T-cell (primary cell): ENCODE data around the gene SORBS1. TPM values are rescaled to one million over a fixed set of nuclear protein-coding genes. Genes with fewer than 3 reads are reported as not detected.

ENCODE experiments used
- ATAC-seq, 4 experiments: fragments of 200-7000 bp in 3 of 4; fragments of 150-1000 bp in 1 of 4; cut with Tn5 transposase; replicated peaks in 1 of 4; 1 replicate in 3 of 4; 2 replicates in 1 of 4; pipeline ENCODE4 v1.10.0; 2021; ENCODE audit warnings: moderate library complexity in 3 of 4, mild to moderate bottlenecking in 2 of 4, moderate number of reproducible peaks in 1 of 4
- CTCF ChIA-PET, 2 donors: fragments of 300-600 bp; sonication (Branson Sonifier 250); formaldehyde crosslinking; loops; one replicate each; lab custom pipeline; 2022; ENCODE audit warnings: antibody characterized with exemption in 2 of 2; lab: Charles Lee
- POLR2A ChIA-PET, 2 donors: fragments of 300-600 bp; sonication (Branson Sonifier 250); formaldehyde crosslinking; loops; one replicate each; lab custom pipeline; 2022; ENCODE audit warnings: antibody characterized with exemption in 2 of 2; lab: Charles Lee
- DNase-seq, 35 experiments: peaks; one replicate each; pipeline versions ENCODE4 v3.0.0 to v3.0.0-alpha.2; 2013 to 2023
- H3K27ac ChIP-seq: one replicate; pipeline ENCODE4 v1.5.1; 2013; ENCODE audit warnings: low read length
- H3K27me3 ChIP-seq, 2 experiments: replicated peaks in 1 of 2; 1 replicate in 1 of 2; 2 replicates in 1 of 2; pipeline versions ENCODE4 v1.6.1 to v1.7.0; 2013; ENCODE audit warnings: low read length in 1 of 2, mixed read lengths in 1 of 2; ENCODE audit not compliant: control insufficient read depth in 2 of 2, insufficient read depth in 2 of 2; ENCODE audit errors: extremely low read depth in 1 of 2
- H3K36me3 ChIP-seq, 2 donors: 1 replicate in 1 of 2; 2 replicates in 1 of 2; pipeline versions ENCODE4 v1.6.1 to v1.7.0; 2013; ENCODE audit warnings: low read length in 1 of 2; ENCODE audit not compliant: control insufficient read depth in 2 of 2, insufficient read depth in 1 of 2; ENCODE audit errors: extremely low read depth in 1 of 2
- H3K4me1 ChIP-seq, 2 experiments: 1 replicate in 1 of 2; 2 replicates in 1 of 2; pipeline versions ENCODE4 v1.6.1 to v1.7.0; 2013; ENCODE audit warnings: low read length in 2 of 2, mixed read lengths in 1 of 2; ENCODE audit not compliant: insufficient read depth in 2 of 2, control insufficient read depth in 1 of 2; ENCODE audit errors: extremely low read depth in 1 of 2
- H3K4me3 ChIP-seq, 2 donors: 1 replicate in 1 of 2; 2 replicates in 1 of 2; pipeline versions ENCODE4 v1.5.1 to v1.7.0; 2013; ENCODE audit warnings: mild to moderate bottlenecking in 2 of 2, low read length in 1 of 2, moderate library complexity in 1 of 2; ENCODE audit not compliant: control insufficient read depth in 1 of 2; ENCODE audit errors: extremely low read depth in 1 of 2
- H3K9me3 ChIP-seq: 2 replicates; pipeline ENCODE4 v1.7.0; 2013
- H3K27ac Mint-ChIP-seq, 2 donors: one replicate each; pipeline ENCODE4 v1.8.0; 2020 to 2021; ENCODE audit warnings: mild to moderate bottlenecking in 2 of 2, mixed read lengths in 2 of 2
- H3K27me3 Mint-ChIP-seq, 2 donors: one replicate each; pipeline ENCODE4 v1.8.0; 2021 to 2022; ENCODE audit warnings: mixed read lengths in 2 of 2
- H3K36me3 Mint-ChIP-seq: one replicate; pipeline ENCODE4 v1.8.0; 2021; ENCODE audit warnings: mixed read lengths
- H3K4me1 Mint-ChIP-seq, 3 donors: one replicate each; pipeline ENCODE4 v1.8.0; 2020 to 2022; ENCODE audit warnings: mixed read lengths in 3 of 3, mild to moderate bottlenecking in 1 of 3
- H3K4me3 Mint-ChIP-seq, 3 donors: one replicate each; pipeline ENCODE4 v1.8.0; 2020 to 2022; ENCODE audit warnings: mild to moderate bottlenecking in 3 of 3, mixed read lengths in 3 of 3, moderate library complexity in 3 of 3
- H3K9me3 Mint-ChIP-seq, 3 donors: one replicate each; pipeline ENCODE4 v1.8.0; 2020 to 2022; ENCODE audit warnings: mixed read lengths in 3 of 3
- WGBS: methylation state at CpG from one replicate; pipeline ENCODE4 v1.1.5; 2013; ENCODE audit warnings: missing lambda C conversion rate; ENCODE audit not compliant: insufficient coverage; 5-methylcytosine and 5-hydroxymethylcytosine counted together
- total RNA-seq, 35 experiments: library from RNA in 6 of 35; stranded (reverse) in 6 of 35; fragments of 120-200 nt in 1 of 35; gene quantifications; one replicate each; pipeline versions ENCODE4 v1.2.1 to v1.2.4 and lab custom pipeline; 2013 to 2026

Gene SORBS1
- total RNA-seq, 5 donors from 2014 or later (not counting 1 experiment from before 2014, with no cell fraction given), result 0.98 to 2.4 (median 1.8) TPM

DNA sequence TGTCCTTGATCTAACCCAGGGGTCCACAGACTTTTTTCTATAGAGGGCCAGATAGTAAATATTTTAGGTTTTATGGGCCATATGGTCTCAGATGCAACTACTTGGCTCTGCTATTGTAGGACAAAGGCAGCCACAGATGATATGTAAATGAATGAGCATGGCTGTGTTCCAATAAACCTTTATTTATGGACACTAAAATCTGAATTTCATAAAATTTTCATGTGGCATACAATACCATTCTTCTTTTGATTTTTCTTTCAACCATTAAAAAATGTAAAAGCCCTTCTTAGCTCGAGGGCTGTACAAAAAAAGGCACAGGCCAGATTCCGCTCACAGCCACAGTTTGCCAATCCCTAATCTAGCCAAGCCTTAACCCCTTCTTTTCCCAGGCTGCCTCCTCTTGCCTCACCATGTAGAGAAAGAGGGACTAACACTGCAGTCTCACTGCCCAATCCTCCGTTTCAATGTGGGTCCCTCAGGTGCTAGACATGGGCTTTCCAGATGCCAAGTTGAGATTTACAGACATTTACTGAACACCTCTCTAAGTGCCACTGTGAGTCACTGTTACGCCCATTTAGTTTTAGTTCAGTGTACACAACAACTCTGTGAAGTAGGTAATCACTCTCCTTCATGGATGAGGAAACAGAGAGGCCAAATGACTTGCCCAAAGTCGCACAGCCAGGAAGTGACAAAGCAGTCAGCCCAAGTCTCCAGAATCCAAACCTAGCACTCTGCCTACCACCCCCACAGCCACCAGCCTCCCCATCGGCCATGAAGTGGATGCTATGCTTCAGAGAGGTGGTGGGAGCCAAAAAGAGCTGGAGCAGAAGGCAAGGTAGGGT is 137.8 kb downstream of the SORBS1 start:
- Mint-ChIP-seq H3K27me3 (no peaks in the 10 kb centered on the region), H3K27ac (no peak overlapping the region), H3K4me3 (no peak overlapping the region), H3K4me1 (no peaks in the 10 kb centered on the region), H3K36me3 (no peaks in the 10 kb centered on the region), H3K9me3 (no peaks in the 10 kb centered on the region)
- no peaks in the 10 kb centered on the region for H3K36me3 ChIP-seq
- WGBS, result 60% methylated on average over 1 of the region's 6 CpGs
- ChIA-PET POLR2A (no interaction called here), CTCF (no interaction called here)
- ATAC-seq, result no peak
- DNase-seq, result no peak
- no peak overlapping the region for H3K27ac ChIP-seq
- H3K27me3 ChIP-seq, result no peaks in the 10 kb centered on the region
- no peaks in the 10 kb centered on the region for H3K4me1 ChIP-seq
- H3K4me3 ChIP-seq, result no peak overlapping the region
- no peaks in the 10 kb centered on the region for H3K9me3 ChIP-seq

DNA sequence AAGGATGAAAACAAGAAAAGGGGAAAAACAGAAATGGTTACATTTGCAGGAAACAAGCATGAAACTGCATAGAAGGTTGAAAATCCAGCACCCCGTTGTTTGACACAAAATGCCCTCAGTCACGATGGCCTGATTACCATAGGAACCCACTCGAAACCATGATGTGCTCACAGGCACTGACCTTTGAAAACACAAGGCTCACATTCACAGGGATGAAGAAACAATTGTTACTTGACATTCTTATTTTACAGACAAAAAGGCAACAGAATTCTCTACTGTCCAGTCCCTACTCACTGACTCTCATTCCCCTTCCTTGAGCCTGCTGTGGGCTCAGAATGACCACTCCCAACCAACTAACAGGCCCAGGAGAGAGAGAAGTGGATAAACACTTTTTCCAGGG is 138.9 kb downstream of the SORBS1 start:
- no peaks in the 10 kb centered on the region for H3K36me3 Mint-ChIP-seq
- H3K27ac Mint-ChIP-seq, result no peak overlapping the region
- 50% methylated on average over 1 of the region's 3 CpGs for WGBS
- H3K4me1 ChIP-seq, result no peaks in the 10 kb centered on the region
- no peak overlapping the region for H3K27ac ChIP-seq
- no peak overlapping the region for H3K4me3 Mint-ChIP-seq
- no peaks in the 10 kb centered on the region for H3K36me3 ChIP-seq
- no peaks in the 10 kb centered on the region for H3K4me1 Mint-ChIP-seq
- ATAC-seq (no peak), DNase-seq (no peak)
- no peaks in the 10 kb centered on the region for H3K27me3 ChIP-seq
- ChIA-PET CTCF (no interaction called here), POLR2A (no interaction called here)
- no peak overlapping the region for H3K4me3 ChIP-seq
- H3K9me3 Mint-ChIP-seq, result no peaks in the 10 kb centered on the region
- H3K27me3 Mint-ChIP-seq, result no peaks in the 10 kb centered on the region
- no peaks in the 10 kb centered on the region for H3K9me3 ChIP-seq

- Histone ChIP-seq H3K36me3 (no peaks in the 10 kb centered on the region), H3K9me3 (no peaks in the 10 kb centered on the region), H3K4me1 (no peaks in the 10 kb centered on the region), H3K27me3 (no peaks in the 10 kb centered on the region), H3K4me3 (no peak overlapping the region), H3K27ac (no peak overlapping the region)
- WGBS, result 80% methylated on average over 1 of the region's 3 CpGs
- CTCF ChIA-PET, result no interaction called here
- H3K9me3 Mint-ChIP-seq, result no peaks in the 10 kb centered on the region
- H3K27ac Mint-ChIP-seq, result no peak overlapping the region
- H3K4me1 Mint-ChIP-seq, result no peaks in the 10 kb centered on the region
- no peak for DNase-seq
- no peaks in the 10 kb centered on the region for H3K36me3 Mint-ChIP-seq
- no peak for ATAC-seq
- POLR2A ChIA-PET, result no interaction called here
- no peaks in the 10 kb centered on the region for H3K27me3 Mint-ChIP-seq
- no peak overlapping the region for H3K4me3 Mint-ChIP-seq
Observed at GRCh38 chr10:95421782-95422181, 139.4 kb downstream of the SORBS1 start.

- Mint-ChIP-seq H3K4me1 (no peaks in the 10 kb centered on the region), H3K9me3 (no peaks in the 10 kb centered on the region), H3K27ac (no peak overlapping the region), H3K27me3 (no peaks in the 10 kb centered on the region), H3K36me3 (no peaks in the 10 kb centered on the region), H3K4me3 (no peak overlapping the region)
- ChIA-PET POLR2A (no interaction called here), CTCF (interaction anchor here in 1 of 2 donors (0.6 to 1.7 kb wide), 2 partner anchors 11 to 181 kb away, joined by 3 to 6 read pairs; no protein-coding TSS in a partner anchor)
- H3K27me3 ChIP-seq, result no peaks in the 10 kb centered on the region
- ATAC-seq, result no peak
- no peaks in the 10 kb centered on the region for H3K36me3 ChIP-seq
- no peaks in the 10 kb centered on the region for H3K4me1 ChIP-seq
- H3K4me3 ChIP-seq, result no peak overlapping the region
- no peaks in the 10 kb centered on the region for H3K9me3 ChIP-seq
- 60% methylated on average over 1 of the region's 3 CpGs for WGBS
- DNase-seq, result no peak
- H3K27ac ChIP-seq, result no peak overlapping the region
Observed at GRCh38 chr10:95419399-95419798, 141.8 kb downstream of the SORBS1 start.

DNA sequence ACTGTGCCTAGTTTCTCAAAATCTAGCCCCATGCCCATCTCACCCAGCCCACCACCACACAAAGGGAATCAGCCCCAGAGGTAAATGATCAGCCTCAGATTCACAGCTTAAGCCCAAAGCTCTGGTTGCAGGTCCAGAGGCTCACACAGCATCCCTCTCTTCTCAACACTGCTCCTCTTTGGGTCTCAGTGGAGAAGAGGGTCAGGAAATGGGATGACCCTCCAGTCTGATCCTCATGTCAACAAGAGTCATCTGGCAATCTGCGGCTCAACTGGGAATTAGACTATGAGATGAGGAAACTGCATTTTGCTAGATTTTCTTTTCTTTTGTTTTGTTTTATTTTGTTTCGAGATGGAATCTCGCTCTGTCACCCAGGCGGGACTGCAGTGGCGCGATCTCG is 144.2 kb downstream of the SORBS1 start:
- 100% methylated on average over 1 of the region's 7 CpGs for WGBS
- CTCF ChIA-PET, result interaction anchor here in 1 of 2 donors (0.7 kb wide), 1 partner anchor 19 kb away, joined by 7 read pairs; no protein-coding TSS in a partner anchor
- no peaks in the 10 kb centered on the region for H3K27me3 Mint-ChIP-seq

GRCh38 chr10:95416270-95416669 is 144.9 kb downstream of the SORBS1 start:
- WGBS, result 100% methylated on average over 1 of the region's 4 CpGs
- Histone ChIP-seq H3K4me3 (no peak overlapping the region), H3K36me3 (no peaks in the 10 kb centered on the region), H3K4me1 (no peaks in the 10 kb centered on the region), H3K27me3 (no peaks in the 10 kb centered on the region), H3K27ac (no peak overlapping the region), H3K9me3 (no peaks in the 10 kb centered on the region)
- no peaks in the 10 kb centered on the region for H3K27me3 Mint-ChIP-seq
- H3K4me3 Mint-ChIP-seq, result no peak overlapping the region
- H3K36me3 Mint-ChIP-seq, result no peaks in the 10 kb centered on the region
- DNase-seq, result no peak
- no peaks in the 10 kb centered on the region for H3K9me3 Mint-ChIP-seq
- ATAC-seq, result no peak
- no peaks in the 10 kb centered on the region for H3K4me1 Mint-ChIP-seq
- POLR2A ChIA-PET, result interaction anchor here in 1 of 2 donors (0.6 kb wide), 1 partner anchor 1721 kb away, joined by 4 read pairs; no protein-coding TSS in a partner anchor
- CTCF ChIA-PET, result no interaction called here
- H3K27ac Mint-ChIP-seq, result no peak overlapping the region

More for the DNA sequence above, 144.2 kb downstream of the SORBS1 start:
- DNase-seq (no peak), ATAC-seq (no peak)
- no peaks in the 10 kb centered on the region for H3K36me3 ChIP-seq
- Mint-ChIP-seq H3K4me1 (no peaks in the 10 kb centered on the region), H3K4me3 (no peak overlapping the region), H3K9me3 (no peaks in the 10 kb centered on the region), H3K27ac (no peak overlapping the region), H3K36me3 (no peaks in the 10 kb centered on the region)
- H3K27ac ChIP-seq, result no peak overlapping the region
- POLR2A ChIA-PET, result no interaction called here
- H3K9me3 ChIP-seq, result no peaks in the 10 kb centered on the region
- no peak overlapping the region for H3K4me3 ChIP-seq
- no peaks in the 10 kb centered on the region for H3K27me3 ChIP-seq
- no peaks in the 10 kb centered on the region for H3K4me1 ChIP-seq
